GM19193 (cell line): Measurements from ENCODE around the gene KSR1.

Experiments used
- POLR2A ChIP-seq: IDR thresholded peaks from 4 replicates; pipeline ENCODE4 v1.6.1; 2011; ENCODE audit not compliant: insufficient read depth, insufficient read length; ENCODE audit errors: extremely low read depth

KSR1 gene

DNA sequence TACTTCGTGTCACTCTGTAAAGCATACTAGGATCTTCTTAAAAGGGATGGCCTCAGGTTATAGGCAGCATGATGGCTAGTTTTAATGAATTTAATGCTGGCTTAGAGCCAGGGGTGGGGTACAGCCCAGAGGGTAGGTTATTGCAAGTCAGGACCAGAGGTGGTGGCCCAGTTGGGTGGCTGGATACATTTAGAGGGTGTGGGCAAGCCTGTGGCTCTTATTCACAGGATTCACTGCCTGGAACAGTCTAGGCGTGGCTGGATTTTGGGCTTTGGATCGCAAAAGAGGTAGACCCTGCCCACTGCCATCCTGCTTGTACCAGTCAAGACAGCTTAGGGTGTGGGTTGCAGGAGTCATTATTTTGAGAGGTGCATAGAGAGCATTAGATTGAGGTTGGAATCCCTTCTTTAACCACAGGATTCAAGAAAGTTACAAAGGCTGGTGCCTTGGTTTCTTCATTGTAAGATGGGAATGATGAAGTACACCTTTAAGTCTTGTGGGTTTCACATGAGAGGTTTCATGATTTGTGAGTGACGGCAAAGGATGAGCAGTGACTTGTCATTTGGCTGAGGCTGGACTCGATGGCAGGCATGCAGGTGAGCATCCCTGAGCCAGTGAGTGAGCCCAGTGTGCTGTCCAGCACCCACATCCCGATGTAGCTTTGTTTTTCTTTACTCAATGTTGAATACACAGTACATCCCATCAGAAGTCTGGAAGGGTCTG is 85.2 kb downstream of the KSR1 start:
- no peak for TF ChIP-seq POLR2A

DNA sequence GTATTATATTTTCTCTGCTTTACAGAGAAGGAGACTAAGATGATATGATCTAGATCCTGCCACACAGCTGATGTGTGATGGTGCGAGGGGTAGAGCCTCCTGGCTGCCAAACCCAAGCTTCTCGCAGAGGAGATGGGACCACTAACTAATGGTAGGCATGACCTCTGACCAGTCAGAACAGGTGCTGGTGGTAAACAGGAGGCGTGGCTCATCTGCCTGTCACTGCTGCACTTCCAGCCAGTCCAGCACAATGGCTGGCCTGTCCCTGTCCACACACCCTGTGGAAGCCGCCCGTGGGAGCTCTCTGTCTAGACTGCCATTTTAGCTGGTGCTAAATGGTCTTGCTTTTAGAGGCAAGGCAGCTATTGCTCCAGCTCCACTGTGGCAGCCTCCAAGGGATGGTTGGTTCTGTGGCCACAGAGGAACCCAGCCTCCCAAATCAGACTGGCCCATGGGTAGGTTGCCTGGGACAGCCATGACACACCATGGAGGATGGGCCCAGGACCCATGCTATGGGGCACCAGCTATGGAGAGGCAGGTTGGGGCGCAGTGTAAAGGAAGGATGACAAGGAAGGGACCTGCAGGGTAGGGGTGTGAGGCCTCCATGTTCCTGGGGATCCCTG is 86.7 kb downstream of the KSR1 start:
- no peak for TF ChIP-seq POLR2A

DNA sequence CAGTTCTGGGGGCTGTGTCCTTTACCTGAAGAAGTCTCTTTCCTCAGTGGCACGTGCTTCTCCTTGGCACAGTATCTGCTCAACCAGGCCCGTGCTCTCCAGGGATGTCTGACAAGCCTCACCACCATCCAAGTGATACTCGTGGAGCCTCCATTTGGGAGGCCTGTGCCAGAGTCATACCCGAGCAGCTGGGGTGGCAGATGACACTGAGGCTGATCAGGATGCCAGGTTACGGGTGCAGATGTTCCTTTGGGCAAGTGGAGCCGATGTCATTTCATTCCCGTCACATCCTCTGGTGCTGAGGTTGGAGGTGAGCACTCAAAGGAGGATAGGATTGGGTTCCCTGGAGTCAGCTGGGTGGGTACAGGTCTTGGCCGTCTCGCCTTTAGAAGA is 87.2 kb downstream of the KSR1 start:
- TF ChIP-seq POLR2A: no peak

- no peak for TF ChIP-seq POLR2A
These were observed 87.7 kb downstream of the KSR1 start for GRCh38 chr17:27543958-27544349.

DNA sequence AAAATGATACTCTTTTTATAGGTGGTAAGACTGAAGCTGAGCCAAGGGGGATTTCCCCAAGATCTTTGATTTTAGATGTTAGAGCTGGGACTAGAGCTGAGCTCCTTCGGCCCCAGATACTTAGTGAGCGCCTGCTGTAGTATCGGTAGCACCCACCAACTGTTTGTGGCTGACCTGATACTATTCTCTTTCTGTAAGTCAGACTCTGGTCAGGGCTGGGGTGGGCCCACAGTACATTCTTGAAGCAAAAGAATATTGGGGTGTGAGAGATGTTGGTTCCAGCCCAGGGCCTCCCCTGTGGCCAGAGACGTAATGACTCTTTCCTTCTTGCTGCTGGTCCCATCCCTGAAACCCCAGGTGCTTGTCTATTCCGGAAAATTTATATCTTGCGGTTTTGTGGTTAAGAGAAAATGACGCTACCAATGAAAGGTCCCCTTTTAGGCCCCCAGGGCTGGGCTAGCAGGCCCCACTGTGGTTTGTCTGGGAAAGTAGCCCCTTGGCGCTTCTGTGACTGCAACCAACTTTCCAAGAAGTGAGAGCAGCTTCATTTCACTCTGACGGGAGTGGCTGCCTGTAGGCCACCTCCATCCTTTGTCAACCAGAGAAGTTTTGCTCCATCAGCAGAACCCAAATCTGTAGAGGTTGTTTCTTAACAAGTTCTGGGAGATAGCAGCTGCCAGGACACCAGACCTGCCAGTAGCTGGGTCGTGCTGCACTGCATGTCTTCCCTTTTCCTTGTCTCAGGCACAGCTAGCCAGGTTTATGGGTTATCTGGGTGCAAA is 88.3 kb downstream of the KSR1 start:
- TF ChIP-seq POLR2A: no peak

- TF ChIP-seq POLR2A: no peak
These were observed 89.4 kb downstream of the KSR1 start for GRCh38 chr17:27545562-27546229.

GRCh38 chr17:27546624-27547300 is 90.5 kb downstream of the KSR1 start:
- no peak for TF ChIP-seq POLR2A

DNA sequence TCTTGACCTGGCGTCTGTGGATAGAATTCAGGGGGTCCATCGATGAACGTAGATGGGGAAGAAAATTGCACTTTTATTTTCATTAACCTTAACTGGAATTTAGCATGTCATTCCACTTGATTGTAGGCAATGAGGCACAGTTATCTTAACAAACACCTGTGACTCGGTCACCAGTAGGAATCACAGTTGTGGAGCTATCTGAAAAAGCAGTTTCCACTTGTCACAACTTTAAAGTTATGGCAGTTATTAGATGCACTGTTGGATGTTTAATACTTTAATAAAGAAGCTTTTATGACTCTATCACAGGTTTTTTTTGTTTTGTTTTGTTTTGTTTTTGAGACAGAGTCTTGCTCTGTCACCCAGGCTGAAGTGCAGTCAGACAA is 91.0 kb downstream of the KSR1 start:
- TF ChIP-seq POLR2A: no peak

GRCh38 chr17:27548369-27548768 is 92.1 kb downstream of the KSR1 start:
- TF ChIP-seq POLR2A: no peak

GRCh38 chr17:27549251-27549893 is 93.1 kb downstream of the KSR1 start:
- TF ChIP-seq POLR2A: no peak

GRCh38 chr17:27550291-27550930 is 94.2 kb downstream of the KSR1 start:
- no peak for TF ChIP-seq POLR2A

GRCh38 chr17:27550974-27551505 is 94.8 kb downstream of the KSR1 start:
- no peak for TF ChIP-seq POLR2A

DNA sequence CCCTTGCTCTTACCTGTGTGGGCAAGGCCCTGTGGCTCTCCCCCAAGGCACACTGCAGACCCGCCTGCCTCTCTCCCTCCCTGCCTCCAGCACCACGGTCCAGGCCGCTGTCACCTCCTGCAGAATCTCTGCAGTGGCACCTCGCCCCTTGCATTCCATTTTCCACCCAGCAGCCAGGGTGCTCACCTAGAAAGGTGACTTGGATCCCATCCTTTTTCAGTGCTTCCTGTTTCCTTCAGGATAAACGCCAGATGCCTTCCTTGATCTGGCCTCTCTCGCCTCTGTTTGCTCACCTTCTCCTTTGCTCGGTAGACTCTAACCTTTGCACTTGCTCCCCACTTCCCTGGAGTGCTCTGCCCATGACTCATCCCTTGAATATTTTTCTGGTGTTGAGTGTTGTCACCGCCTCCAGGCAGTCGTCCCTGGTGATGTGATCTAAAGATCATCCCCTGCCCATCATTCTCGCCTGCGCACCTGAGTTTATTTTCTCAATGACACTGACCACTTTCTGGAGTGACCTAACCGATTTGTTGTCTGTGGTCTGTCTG is 95.5 kb downstream of the KSR1 start:
- no peak for TF ChIP-seq POLR2A
